ENCODE data around the gene GAS7.

- TF ChIP-seq, protein P1, sequence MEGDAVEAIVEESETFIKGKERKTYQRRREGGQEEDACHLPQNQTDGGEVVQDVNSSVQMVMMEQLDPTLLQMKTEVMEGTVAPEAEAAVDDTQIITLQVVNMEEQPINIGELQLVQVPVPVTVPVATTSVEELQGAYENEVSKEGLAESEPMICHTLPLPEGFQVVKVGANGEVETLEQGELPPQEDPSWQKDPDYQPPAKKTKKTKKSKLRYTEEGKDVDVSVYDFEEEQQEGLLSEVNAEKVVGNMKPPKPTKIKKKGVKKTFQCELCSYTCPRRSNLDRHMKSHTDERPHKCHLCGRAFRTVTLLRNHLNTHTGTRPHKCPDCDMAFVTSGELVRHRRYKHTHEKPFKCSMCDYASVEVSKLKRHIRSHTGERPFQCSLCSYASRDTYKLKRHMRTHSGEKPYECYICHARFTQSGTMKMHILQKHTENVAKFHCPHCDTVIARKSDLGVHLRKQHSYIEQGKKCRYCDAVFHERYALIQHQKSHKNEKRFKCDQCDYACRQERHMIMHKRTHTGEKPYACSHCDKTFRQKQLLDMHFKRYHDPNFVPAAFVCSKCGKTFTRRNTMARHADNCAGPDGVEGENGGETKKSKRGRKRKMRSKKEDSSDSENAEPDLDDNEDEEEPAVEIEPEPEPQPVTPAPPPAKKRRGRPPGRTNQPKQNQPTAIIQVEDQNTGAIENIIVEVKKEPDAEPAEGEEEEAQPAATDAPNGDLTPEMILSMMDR (IDR thresholded peaks at IDR 0.05), result no peak
- no peak for TF ChIP-seq POLR2A (IDR thresholded peaks at IDR 0.05)
Observed at GRCh38 chr17:10170233-10170632, 28.2 kb downstream of the GAS7 start.
